ENCODE data around the gene POPDC2.

Gene POPDC2

DNA sequence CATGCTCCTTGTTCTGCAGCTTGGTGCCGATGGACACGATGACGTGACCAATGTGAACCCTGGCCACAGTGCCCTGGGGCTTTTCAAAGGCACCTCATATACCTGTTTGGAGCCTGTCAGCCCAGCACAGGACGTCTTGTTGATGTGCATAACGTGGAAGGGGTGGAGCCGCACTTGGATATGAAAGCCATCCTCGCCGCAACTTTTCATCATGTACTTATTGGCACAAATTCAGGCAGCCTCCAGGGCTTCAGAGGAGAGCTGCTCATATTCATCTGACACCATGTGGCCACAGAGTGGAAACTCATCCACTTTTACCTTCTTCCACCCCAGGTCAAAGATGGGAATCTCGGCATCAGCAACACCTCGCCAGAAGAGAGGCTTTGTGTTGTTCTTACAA, 24.7 kb downstream of the POPDC2 start (continued):
- TF ChIP-seq ZNF23 (tag by site-specific recombination; IDR thresholded peaks at IDR 0.05; ENCODE audit: borderline replicate concordance) (no peak), HOXC10 (CRISPR knock-in tag; IDR thresholded peaks at IDR 0.05) (no peak)

DNA sequence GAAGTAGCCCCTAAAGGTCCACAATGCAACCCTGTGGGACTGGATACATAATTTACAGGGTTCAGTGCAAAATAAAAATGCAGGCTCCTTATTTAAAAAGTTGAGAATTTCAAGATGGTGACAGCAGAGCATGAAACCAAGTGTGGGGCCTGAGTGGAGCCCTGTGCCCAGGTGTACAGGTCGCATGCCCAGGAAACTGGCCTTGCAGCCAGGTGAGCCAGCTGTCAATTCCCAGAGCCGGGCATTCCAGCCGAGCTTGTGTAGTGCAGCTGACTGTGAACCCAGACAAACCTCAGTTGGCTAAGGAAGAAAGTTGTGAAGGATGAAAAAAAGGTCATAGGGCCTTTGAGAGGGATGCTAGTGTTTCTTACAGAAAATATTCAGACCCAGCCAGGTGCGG, 27.6 kb downstream of the POPDC2 start:
- no peaks in the 10 kb centered on the region for H3K36me3 ChIP-seq (ENCODE audit: control insufficient read depth in 2 of 2, insufficient read depth in 1 of 2, low read length in 2 of 2)
- H3K4me1 ChIP-seq (ENCODE audit: control insufficient read depth, insufficient read depth, low read length): no peaks in the 10 kb centered on the region
- no peak for TF ChIP-seq SP7 (tag by site-specific recombination; IDR thresholded peaks at IDR 0.05)
- no peak for TF ChIP-seq ZNF521 (tag by site-specific recombination; IDR thresholded peaks at IDR 0.05)
- TF ChIP-seq ZNF548 (tag by site-specific recombination; IDR thresholded peaks at IDR 0.05): no peak
- TF ChIP-seq, protein P1, sequence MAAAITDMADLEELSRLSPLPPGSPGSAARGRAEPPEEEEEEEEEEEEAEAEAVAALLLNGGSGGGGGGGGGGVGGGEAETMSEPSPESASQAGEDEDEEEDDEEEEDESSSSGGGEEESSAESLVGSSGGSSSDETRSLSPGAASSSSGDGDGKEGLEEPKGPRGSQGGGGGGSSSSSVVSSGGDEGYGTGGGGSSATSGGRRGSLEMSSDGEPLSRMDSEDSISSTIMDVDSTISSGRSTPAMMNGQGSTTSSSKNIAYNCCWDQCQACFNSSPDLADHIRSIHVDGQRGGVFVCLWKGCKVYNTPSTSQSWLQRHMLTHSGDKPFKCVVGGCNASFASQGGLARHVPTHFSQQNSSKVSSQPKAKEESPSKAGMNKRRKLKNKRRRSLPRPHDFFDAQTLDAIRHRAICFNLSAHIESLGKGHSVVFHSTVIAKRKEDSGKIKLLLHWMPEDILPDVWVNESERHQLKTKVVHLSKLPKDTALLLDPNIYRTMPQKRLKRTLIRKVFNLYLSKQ (tag by site-specific recombination; IDR thresholded peaks at IDR 0.05; ENCODE audit: borderline replicate concordance): no peak
- no peak for TF ChIP-seq ZSCAN16 (tag by site-specific recombination; IDR thresholded peaks at IDR 0.05)
- no peak for TF ChIP-seq YY2 (tag by site-specific recombination; IDR thresholded peaks at IDR 0.05)
- TF ChIP-seq, protein P2, sequence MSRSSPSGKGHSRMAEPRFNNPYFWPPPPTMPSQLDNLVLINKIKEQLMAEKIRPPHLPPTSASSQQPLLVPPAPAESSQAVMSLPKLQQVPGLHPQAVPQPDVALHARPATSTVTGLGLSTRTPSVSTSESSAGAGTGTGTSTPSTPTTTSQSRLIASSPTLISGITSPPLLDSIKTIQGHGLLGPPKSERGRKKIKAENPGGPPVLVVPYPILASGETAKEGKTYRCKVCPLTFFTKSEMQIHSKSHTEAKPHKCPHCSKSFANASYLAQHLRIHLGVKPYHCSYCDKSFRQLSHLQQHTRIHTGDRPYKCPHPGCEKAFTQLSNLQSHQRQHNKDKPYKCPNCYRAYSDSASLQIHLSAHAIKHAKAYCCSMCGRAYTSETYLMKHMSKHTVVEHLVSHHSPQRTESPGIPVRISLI (tag by site-specific recombination; IDR thresholded peaks at IDR 0.05): no peak
- TF ChIP-seq ZNF785 (tag by site-specific recombination; IDR thresholded peaks at IDR 0.05): no peak
- TF ChIP-seq, protein P3, sequence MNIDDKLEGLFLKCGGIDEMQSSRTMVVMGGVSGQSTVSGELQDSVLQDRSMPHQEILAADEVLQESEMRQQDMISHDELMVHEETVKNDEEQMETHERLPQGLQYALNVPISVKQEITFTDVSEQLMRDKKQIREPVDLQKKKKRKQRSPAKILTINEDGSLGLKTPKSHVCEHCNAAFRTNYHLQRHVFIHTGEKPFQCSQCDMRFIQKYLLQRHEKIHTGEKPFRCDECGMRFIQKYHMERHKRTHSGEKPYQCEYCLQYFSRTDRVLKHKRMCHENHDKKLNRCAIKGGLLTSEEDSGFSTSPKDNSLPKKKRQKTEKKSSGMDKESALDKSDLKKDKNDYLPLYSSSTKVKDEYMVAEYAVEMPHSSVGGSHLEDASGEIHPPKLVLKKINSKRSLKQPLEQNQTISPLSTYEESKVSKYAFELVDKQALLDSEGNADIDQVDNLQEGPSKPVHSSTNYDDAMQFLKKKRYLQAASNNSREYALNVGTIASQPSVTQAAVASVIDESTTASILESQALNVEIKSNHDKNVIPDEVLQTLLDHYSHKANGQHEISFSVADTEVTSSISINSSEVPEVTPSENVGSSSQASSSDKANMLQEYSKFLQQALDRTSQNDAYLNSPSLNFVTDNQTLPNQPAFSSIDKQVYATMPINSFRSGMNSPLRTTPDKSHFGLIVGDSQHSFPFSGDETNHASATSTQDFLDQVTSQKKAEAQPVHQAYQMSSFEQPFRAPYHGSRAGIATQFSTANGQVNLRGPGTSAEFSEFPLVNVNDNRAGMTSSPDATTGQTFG (tag by site-specific recombination; IDR thresholded peaks at IDR 0.05; ENCODE audit: borderline replicate concordance): no peak
- no peak for TF ChIP-seq ZNF48 (tag by site-specific recombination; IDR thresholded peaks at IDR 0.05)
- TF ChIP-seq, protein P4, sequence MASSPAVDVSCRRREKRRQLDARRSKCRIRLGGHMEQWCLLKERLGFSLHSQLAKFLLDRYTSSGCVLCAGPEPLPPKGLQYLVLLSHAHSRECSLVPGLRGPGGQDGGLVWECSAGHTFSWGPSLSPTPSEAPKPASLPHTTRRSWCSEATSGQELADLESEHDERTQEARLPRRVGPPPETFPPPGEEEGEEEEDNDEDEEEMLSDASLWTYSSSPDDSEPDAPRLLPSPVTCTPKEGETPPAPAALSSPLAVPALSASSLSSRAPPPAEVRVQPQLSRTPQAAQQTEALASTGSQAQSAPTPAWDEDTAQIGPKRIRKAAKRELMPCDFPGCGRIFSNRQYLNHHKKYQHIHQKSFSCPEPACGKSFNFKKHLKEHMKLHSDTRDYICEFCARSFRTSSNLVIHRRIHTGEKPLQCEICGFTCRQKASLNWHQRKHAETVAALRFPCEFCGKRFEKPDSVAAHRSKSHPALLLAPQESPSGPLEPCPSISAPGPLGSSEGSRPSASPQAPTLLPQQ (tag by site-specific recombination; IDR thresholded peaks at IDR 0.05): no peak
- TF ChIP-seq ZNF677 (tag by site-specific recombination; IDR thresholded peaks at IDR 0.05): no peak
- no peak for TF ChIP-seq ZNF24 (tag by site-specific recombination; IDR thresholded peaks at IDR 0.05)
- TF ChIP-seq, protein P5, sequence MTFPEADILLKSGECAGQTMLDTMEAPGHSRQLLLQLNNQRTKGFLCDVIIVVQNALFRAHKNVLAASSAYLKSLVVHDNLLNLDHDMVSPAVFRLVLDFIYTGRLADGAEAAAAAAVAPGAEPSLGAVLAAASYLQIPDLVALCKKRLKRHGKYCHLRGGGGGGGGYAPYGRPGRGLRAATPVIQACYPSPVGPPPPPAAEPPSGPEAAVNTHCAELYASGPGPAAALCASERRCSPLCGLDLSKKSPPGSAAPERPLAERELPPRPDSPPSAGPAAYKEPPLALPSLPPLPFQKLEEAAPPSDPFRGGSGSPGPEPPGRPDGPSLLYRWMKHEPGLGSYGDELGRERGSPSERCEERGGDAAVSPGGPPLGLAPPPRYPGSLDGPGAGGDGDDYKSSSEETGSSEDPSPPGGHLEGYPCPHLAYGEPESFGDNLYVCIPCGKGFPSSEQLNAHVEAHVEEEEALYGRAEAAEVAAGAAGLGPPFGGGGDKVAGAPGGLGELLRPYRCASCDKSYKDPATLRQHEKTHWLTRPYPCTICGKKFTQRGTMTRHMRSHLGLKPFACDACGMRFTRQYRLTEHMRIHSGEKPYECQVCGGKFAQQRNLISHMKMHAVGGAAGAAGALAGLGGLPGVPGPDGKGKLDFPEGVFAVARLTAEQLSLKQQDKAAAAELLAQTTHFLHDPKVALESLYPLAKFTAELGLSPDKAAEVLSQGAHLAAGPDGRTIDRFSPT (tag by site-specific recombination; IDR thresholded peaks at IDR 0.05): no peak
- H3K27ac ChIP-seq (ENCODE audit: extremely low read depth, low read depth, low read length): no peak overlapping the region
- ChIA-PET POLR2A (no interaction called here), CTCF (no interaction called here)
- H3K9me3 ChIP-seq (ENCODE audit: control insufficient read depth, insufficient read depth, low read depth, low read length): no peaks in the 10 kb centered on the region
- no peak overlapping the region for H3K4me3 ChIP-seq (ENCODE audit: low read depth, low read length)
